ENCODE data around the gene KRTAP26-1. TPM values are rescaled to one million over a fixed set of nuclear protein-coding genes. Genes with fewer than 3 reads are reported as not detected.

The KRTAP26-1 gene
- total RNA-seq, 2 experiments from 2014 or later = not detected

Other genes with a start within 250 kb of the KRTAP26-1 start
- not detected for gene CLDN17, start 153.5 kb downstream of the KRTAP26-1 start, total RNA-seq
- not detected for gene CLDN8, start 104.2 kb downstream of the KRTAP26-1 start, total RNA-seq
- not detected for gene KRTAP24-1, start 37.4 kb downstream of the KRTAP26-1 start, total RNA-seq
- gene KRTAP25-1, start 30.8 kb downstream of the KRTAP26-1 start, total RNA-seq = not detected
- not detected for gene KRTAP27-1, start 17.4 kb upstream of the KRTAP26-1 start, total RNA-seq
- gene KRTAP23-1, start 28.3 kb upstream of the KRTAP26-1 start, total RNA-seq = not detected
- not detected for gene KRTAP13-2, start 52.0 kb upstream of the KRTAP26-1 start, total RNA-seq
- gene KRTAP13-1, start 75.7 kb upstream of the KRTAP26-1 start, total RNA-seq = not detected
- not detected for gene KRTAP13-3, start 105.6 kb upstream of the KRTAP26-1 start, total RNA-seq
- not detected for gene KRTAP13-4, start 109.9 kb upstream of the KRTAP26-1 start, total RNA-seq
- gene KRTAP15-1, start 120.0 kb upstream of the KRTAP26-1 start, total RNA-seq = not detected
- gene KRTAP19-1, start 160.1 kb upstream of the KRTAP26-1 start, total RNA-seq = not detected
- not detected for gene KRTAP19-2, start 167.1 kb upstream of the KRTAP26-1 start, total RNA-seq
- not detected for gene KRTAP19-3, start 171.7 kb upstream of the KRTAP26-1 start, total RNA-seq
- gene KRTAP19-4, start 176.8 kb upstream of the KRTAP26-1 start, total RNA-seq = not detected
- not detected for gene KRTAP19-5, start 181.8 kb upstream of the KRTAP26-1 start, total RNA-seq
- gene KRTAP19-6, start 221.5 kb upstream of the KRTAP26-1 start, total RNA-seq = not detected
- gene KRTAP19-7, start 241.0 kb upstream of the KRTAP26-1 start, total RNA-seq = not detected

All from activated CD4-positive, alpha-beta memory T cell treated with anti-CD3 and anti-CD28 coated beads for 36 hours (primary cell).